SK-N-MC (cell line): ENCODE results near the gene NETO2.
"Not testable (repeated sequence)": the region's sequence is repeated elsewhere in the genome, so short reads cannot be mapped to it uniquely, and the experiment has no call there.

Experiments used
- EZH2 ChIP-seq: fragments of 200-600 bp; sonication (generic); IDR thresholded peaks from one replicate; pipeline ENCODE4 v1.6.1; 2017; ENCODE audit warnings: antibody characterized with exemption
- POLR2AphosphoS5 ChIP-seq: IDR thresholded peaks from 2 replicates; pipeline ENCODE4 v1.6.1; 2012; ENCODE audit warnings: mild to moderate bottlenecking, low read depth, low read length, borderline replicate concordance

DNA sequence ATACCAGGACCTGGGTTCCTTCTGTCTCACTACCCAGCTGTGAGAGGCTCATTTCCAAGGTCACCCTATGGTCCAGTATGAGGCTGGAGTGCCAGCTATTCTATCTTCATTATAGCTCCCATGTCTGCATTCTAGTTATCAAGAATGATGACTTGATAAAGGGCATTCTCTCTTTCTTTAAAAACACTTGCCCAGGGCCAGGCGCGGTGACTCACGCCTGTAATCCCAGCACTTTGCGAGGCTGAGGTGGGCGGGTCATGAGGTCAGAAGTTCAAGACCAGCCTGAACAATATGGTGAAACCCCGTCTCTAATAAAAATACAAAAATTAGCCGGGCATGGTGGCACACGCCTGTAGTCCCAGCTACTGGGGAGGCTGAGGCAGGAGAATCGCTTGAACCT lies 5.8 kb downstream of the NETO2 start:
- not testable (repeated sequence) for TF ChIP-seq POLR2AphosphoS5, EZH2
